PFSK-1 (cell line): ENCODE measurements around the gene ATP6V1A.

ENCODE experiments used
- POLR2AphosphoS5 ChIP-seq: IDR thresholded peaks from 2 replicates; pipeline ENCODE4 v1.6.1; 2012; ENCODE audit warnings: low read depth, mild to moderate bottlenecking, control low read depth, low read length, moderate library complexity
- SIN3A ChIP-seq: IDR thresholded peaks from 2 replicates; pipeline ENCODE4 v1.6.1; 2012; ENCODE audit warnings: mild to moderate bottlenecking, low read length, moderate library complexity, borderline replicate concordance; ENCODE audit not compliant: insufficient read depth
- TAF1 ChIP-seq: IDR thresholded peaks from 2 replicates; pipeline ENCODE4 v1.6.1; 2012; ENCODE audit warnings: low read length, control low read depth, borderline replicate concordance; ENCODE audit not compliant: insufficient read depth
- TF ChIP-seq, protein P1 (sequence below), 2 experiments: IDR thresholded peaks; 2 replicates each; pipeline versions ENCODE4 v1.6.1 to v1.8.0; 2011 to 2012; ENCODE audit warnings: low read depth in 2 of 2, low read length in 2 of 2, control low read depth in 1 of 2, inconsistent platforms in 1 of 2, mild to moderate bottlenecking in 1 of 2, moderate library complexity in 1 of 2; ENCODE audit not compliant: insufficient read depth in 1 of 2

DNA sequence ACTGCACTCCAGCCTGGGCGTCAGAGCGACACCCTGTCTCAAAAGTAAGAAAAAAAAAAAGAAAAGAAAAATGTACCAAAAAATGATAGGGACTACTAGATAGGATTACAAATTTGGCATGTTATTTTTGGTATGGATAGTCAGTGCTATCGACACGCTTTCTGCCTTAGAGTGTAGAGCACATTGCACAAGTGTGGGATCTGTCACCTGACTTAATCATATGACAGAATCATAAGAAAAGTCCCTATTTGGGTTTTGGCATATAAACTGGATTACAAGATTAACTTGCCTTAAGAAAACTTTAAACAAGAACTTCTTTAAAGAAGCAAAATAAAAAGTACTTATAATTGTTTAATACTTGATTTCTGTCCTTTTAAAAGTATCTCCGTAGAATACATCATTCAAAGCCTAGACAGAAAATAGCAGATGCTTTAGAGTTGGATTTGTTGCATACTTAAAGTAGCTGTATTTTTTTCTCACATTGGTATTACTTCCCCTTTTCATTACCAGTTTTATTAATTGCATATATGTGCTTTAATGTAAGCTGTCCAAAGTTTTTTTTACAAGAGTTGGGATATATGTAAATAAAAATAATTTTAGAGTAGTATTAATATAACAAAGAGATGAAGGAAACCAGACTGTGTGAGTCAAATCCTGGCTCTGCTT lies 7.8 kb downstream of the ATP6V1A start:
- TF ChIP-seq SIN3A (no peak), TAF1 (no peak), POLR2AphosphoS5 (no peak)
- TF ChIP-seq, protein P1, sequence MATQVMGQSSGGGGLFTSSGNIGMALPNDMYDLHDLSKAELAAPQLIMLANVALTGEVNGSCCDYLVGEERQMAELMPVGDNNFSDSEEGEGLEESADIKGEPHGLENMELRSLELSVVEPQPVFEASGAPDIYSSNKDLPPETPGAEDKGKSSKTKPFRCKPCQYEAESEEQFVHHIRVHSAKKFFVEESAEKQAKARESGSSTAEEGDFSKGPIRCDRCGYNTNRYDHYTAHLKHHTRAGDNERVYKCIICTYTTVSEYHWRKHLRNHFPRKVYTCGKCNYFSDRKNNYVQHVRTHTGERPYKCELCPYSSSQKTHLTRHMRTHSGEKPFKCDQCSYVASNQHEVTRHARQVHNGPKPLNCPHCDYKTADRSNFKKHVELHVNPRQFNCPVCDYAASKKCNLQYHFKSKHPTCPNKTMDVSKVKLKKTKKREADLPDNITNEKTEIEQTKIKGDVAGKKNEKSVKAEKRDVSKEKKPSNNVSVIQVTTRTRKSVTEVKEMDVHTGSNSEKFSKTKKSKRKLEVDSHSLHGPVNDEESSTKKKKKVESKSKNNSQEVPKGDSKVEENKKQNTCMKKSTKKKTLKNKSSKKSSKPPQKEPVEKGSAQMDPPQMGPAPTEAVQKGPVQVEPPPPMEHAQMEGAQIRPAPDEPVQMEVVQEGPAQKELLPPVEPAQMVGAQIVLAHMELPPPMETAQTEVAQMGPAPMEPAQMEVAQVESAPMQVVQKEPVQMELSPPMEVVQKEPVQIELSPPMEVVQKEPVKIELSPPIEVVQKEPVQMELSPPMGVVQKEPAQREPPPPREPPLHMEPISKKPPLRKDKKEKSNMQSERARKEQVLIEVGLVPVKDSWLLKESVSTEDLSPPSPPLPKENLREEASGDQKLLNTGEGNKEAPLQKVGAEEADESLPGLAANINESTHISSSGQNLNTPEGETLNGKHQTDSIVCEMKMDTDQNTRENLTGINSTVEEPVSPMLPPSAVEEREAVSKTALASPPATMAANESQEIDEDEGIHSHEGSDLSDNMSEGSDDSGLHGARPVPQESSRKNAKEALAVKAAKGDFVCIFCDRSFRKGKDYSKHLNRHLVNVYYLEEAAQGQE (IDR thresholded peaks at IDR 0.05; ENCODE audit: insufficient read depth in 1 of 2, low read depth in 2 of 2, low read length in 2 of 2): no peak
